B cell (primary cell): ENCODE measurements around the gene OR2T29. TPM values are rescaled to one million over a fixed set of nuclear protein-coding genes. Genes with fewer than 3 reads are reported as not detected.
A peak's percentile ranks its signal among the peaks of the same experiment; 100 is the strongest.
"Not testable (repeated sequence)": the region's sequence is repeated elsewhere in the genome, so short reads cannot be mapped to it uniquely, and the experiment has no call there.

ENCODE experiments used
- ATAC-seq: fragments of 200-7000 bp; cut with Tn5 transposase; one replicate; pipeline ENCODE4 v1.10.0; 2021; ENCODE audit warnings: low read depth, mild to moderate bottlenecking, moderate number of reproducible peaks, moderate library complexity
- CTCF ChIA-PET: fragments of 350-600 bp; sonication (Branson Sonifier 250); formaldehyde crosslinking; loops from one replicate; lab custom pipeline; 2021; ENCODE audit warnings: antibody characterized with exemption, inconsistent platforms; lab: Charles Lee
- POLR2A ChIA-PET: fragments of 350-600 bp; sonication (Branson Sonifier 250); formaldehyde crosslinking; loops from one replicate; lab custom pipeline; 2021; ENCODE audit warnings: antibody characterized with exemption; lab: Charles Lee
- DNase-seq: peaks from one replicate; pipeline ENCODE4 v3.0.0; 2013
- H2AFZ ChIP-seq: 2 replicates; pipeline ENCODE4 v1.6.1; 2012; ENCODE audit warnings: mild to moderate bottlenecking, low read depth, low read length; ENCODE audit not compliant: insufficient read depth, poor library complexity, severe bottlenecking
- H3K27ac ChIP-seq, 2 donors: 1 replicate in 1 of 2; 2 replicates in 1 of 2; pipeline ENCODE4 v1.5.1; 2012 to 2013; ENCODE audit warnings: low read length in 2 of 2, mild to moderate bottlenecking in 2 of 2, moderate library complexity in 1 of 2
- H3K27me3 ChIP-seq, 4 experiments: fragments of 200-600 bp in 1 of 4; sonication (generic) in 1 of 4; replicated peaks in 1 of 4; 1 replicate in 2 of 4; 2 replicates in 2 of 4; pipeline versions ENCODE4 v1.6.1 to v1.7.0; 2013 to 2016; ENCODE audit warnings: low read length in 3 of 4, mild to moderate bottlenecking in 2 of 4, mixed read lengths in 1 of 4, moderate library complexity in 1 of 4; ENCODE audit not compliant: insufficient read depth in 4 of 4, control insufficient read depth in 3 of 4; ENCODE audit errors: control extremely low read depth in 1 of 4
- H3K36me3 ChIP-seq, 2 experiments: replicated peaks in 1 of 2; 1 replicate in 1 of 2; 2 replicates in 1 of 2; pipeline versions ENCODE4 v1.6.1 to v1.7.1; 2013; ENCODE audit warnings: low read length in 1 of 2; ENCODE audit not compliant: insufficient read depth in 2 of 2, control insufficient read depth in 1 of 2; ENCODE audit errors: control extremely low read depth in 1 of 2, extremely low read depth in 1 of 2
- H3K4me1 ChIP-seq, 2 donors: fragments of 200-600 bp in 1 of 2; sonication (generic) in 1 of 2; 1 replicate in 1 of 2; 2 replicates in 1 of 2; pipeline versions ENCODE4 v1.5.1 to v1.6.1; 2013 to 2017; ENCODE audit warnings: low read length in 2 of 2; ENCODE audit not compliant: control insufficient read depth in 2 of 2, insufficient read depth in 2 of 2
- H3K4me2 ChIP-seq: replicated peaks from 2 replicates; pipeline ENCODE3; 2012; ENCODE audit warnings: mild to moderate bottlenecking, low read depth, low read length; ENCODE audit not compliant: poor library complexity, severe bottlenecking
- H3K4me3 ChIP-seq, 5 experiments: fragments of 200-600 bp in 1 of 5; sonication (generic) in 1 of 5; 1 replicate in 3 of 5; 2 replicates in 2 of 5; pipeline versions ENCODE4 v1.5.1 to v1.7.0; 2011 to 2016; ENCODE audit warnings: low read length in 4 of 5, mild to moderate bottlenecking in 4 of 5, low read depth in 2 of 5, control low read depth in 1 of 5, moderate library complexity in 1 of 5; ENCODE audit not compliant: insufficient read depth in 1 of 5; ENCODE audit errors: control extremely low read depth in 1 of 5, extremely low read depth in 1 of 5
- H3K79me2 ChIP-seq: fragments of 200-600 bp; sonication (generic); one replicate; pipeline ENCODE4 v1.6.0; 2016; ENCODE audit warnings: low read length; ENCODE audit not compliant: control insufficient read depth, insufficient read depth
- H3K9ac ChIP-seq: fragments of 200-600 bp; sonication (generic); 2 replicates; pipeline ENCODE4 v1.6.1; 2017; ENCODE audit warnings: mild to moderate bottlenecking, low read length, moderate library complexity
- H3K9me3 ChIP-seq, 3 donors: one replicate each; pipeline versions ENCODE4 v1.6.1 to v1.7.1; 2013; ENCODE audit warnings: low read length in 2 of 3; ENCODE audit not compliant: control insufficient read depth in 2 of 3, insufficient read depth in 1 of 3; ENCODE audit errors: control extremely low read depth in 1 of 3
- H4K20me1 ChIP-seq: 2 replicates; pipeline ENCODE4 v1.6.0; 2012; ENCODE audit warnings: mild to moderate bottlenecking, low read length; ENCODE audit not compliant: insufficient read depth, control insufficient read depth, poor library complexity, severe bottlenecking
- H3K27ac Mint-ChIP-seq: one replicate; pipeline ENCODE4 v1.8.0; 2021; ENCODE audit warnings: mixed read lengths
- H3K27me3 Mint-ChIP-seq: one replicate; pipeline ENCODE4 v1.8.0; 2021; ENCODE audit warnings: mixed read lengths
- H3K4me1 Mint-ChIP-seq: one replicate; pipeline ENCODE4 v1.8.0; 2021; ENCODE audit warnings: mixed read lengths
- H3K4me3 Mint-ChIP-seq: one replicate; pipeline ENCODE4 v1.8.0; 2021; ENCODE audit warnings: mixed read lengths
- H3K9me3 Mint-ChIP-seq: one replicate; pipeline ENCODE4 v1.8.0; 2022; ENCODE audit warnings: mixed read lengths; ENCODE audit not compliant: insufficient read depth
- WGBS: methylation state at CpG from one replicate; pipeline ENCODE4 v1.1.5; 2013; ENCODE audit warnings: missing lambda C conversion rate; ENCODE audit not compliant: insufficient coverage; 5-methylcytosine and 5-hydroxymethylcytosine counted together
- intact Hi-C: fragments of 100-400 bp; cut with micrococcal nuclease; formaldehyde crosslinking; loops from one replicate; pipeline ENCODE4 v1.10.0; 2022
- polyA plus RNA-seq: library from polyadenylated mRNA; depleted of rRNA; stranded (reverse); fragments of >200 nt; gene quantifications from 2 replicates; pipeline ENCODE4 v1.2.3, GENCODE V29; 2012
- total RNA-seq, 2 donors: library from RNA; stranded (reverse); fragments of 120-200 nt in 1 of 2; gene quantifications; 1 replicate in 1 of 2; 2 replicates in 1 of 2; pipeline versions ENCODE4 v1.2.3 to v1.2.4, GENCODE V29; 2013 to 2022

The OR2T29 gene
- total and polyA plus RNA-seq, 2 donors (not counting 1 experiment from before 2014, with no cell fraction given) = 0.40 to 1.9 TPM

- H3K9me3 Mint-ChIP-seq, H3K4me1 Mint-ChIP-seq, H3K27ac ChIP-seq, H3K9ac ChIP-seq, CTCF ChIA-PET, H3K36me3 ChIP-seq, H3K79me2 ChIP-seq, H3K27me3 ChIP-seq, H3K27ac Mint-ChIP-seq, intact Hi-C loops, POLR2A ChIA-PET, H3K4me1 ChIP-seq, H3K4me2 ChIP-seq, H3K9me3 ChIP-seq, H4K20me1 ChIP-seq, H3K27me3 Mint-ChIP-seq, ATAC-seq, DNase-seq: not testable (repeated sequence)
- Histone ChIP-seq H2AFZ (peak overlapping the region; percentile 49), H3K4me3 (peak overlapping the region in 1 of 5 experiments; percentile 21)
- H3K4me3 Mint-ChIP-seq = peak overlapping the region; percentile 54
- 13% methylated on average over 4 of the region's 11 CpGs for WGBS
Measured at GRCh38 chr1:248565530-248566373, 3.2 kb upstream of the OR2T29 start.

- H3K27ac ChIP-seq, H3K4me3 ChIP-seq, ATAC-seq, POLR2A ChIA-PET, H3K4me2 ChIP-seq, H3K27me3 Mint-ChIP-seq, H3K9me3 ChIP-seq, H3K27ac Mint-ChIP-seq, H3K36me3 ChIP-seq, H3K4me1 Mint-ChIP-seq, H3K9me3 Mint-ChIP-seq, H3K4me3 Mint-ChIP-seq, intact Hi-C loops, H3K79me2 ChIP-seq, H2AFZ ChIP-seq, DNase-seq, H3K4me1 ChIP-seq, H3K27me3 ChIP-seq, H3K9ac ChIP-seq, CTCF ChIA-PET, H4K20me1 ChIP-seq: not testable (repeated sequence)
- no CpG with 5 or more reads among the region's 6 CpGs for WGBS
Measured at GRCh38 chr1:248551027-248551426, 11.5 kb downstream of the OR2T29 start.

GRCh38 chr1:248547383-248547782, 15.2 kb downstream of the OR2T29 start:
- H3K4me1 ChIP-seq, H3K36me3 ChIP-seq, H3K4me3 Mint-ChIP-seq, DNase-seq, H3K4me1 Mint-ChIP-seq, ATAC-seq, intact Hi-C loops, H3K9me3 ChIP-seq, H3K9me3 Mint-ChIP-seq, POLR2A ChIA-PET, H3K9ac ChIP-seq, H3K27ac Mint-ChIP-seq, H2AFZ ChIP-seq, CTCF ChIA-PET, H4K20me1 ChIP-seq, H3K27me3 ChIP-seq, H3K79me2 ChIP-seq, H3K27me3 Mint-ChIP-seq, H3K4me2 ChIP-seq, H3K4me3 ChIP-seq, H3K27ac ChIP-seq: not testable (repeated sequence)
- WGBS = no CpG with 5 or more reads among the region's 2 CpGs

GRCh38 chr1:248537449-248537848, 25.1 kb downstream of the OR2T29 start:
- H3K9me3 ChIP-seq, H3K27me3 ChIP-seq, H3K27me3 Mint-ChIP-seq, H3K9me3 Mint-ChIP-seq, ATAC-seq, DNase-seq, H3K4me2 ChIP-seq, intact Hi-C loops, H3K9ac ChIP-seq, CTCF ChIA-PET, H3K4me1 ChIP-seq, H3K4me3 Mint-ChIP-seq, H3K4me1 Mint-ChIP-seq, H3K79me2 ChIP-seq, H2AFZ ChIP-seq, H3K27ac Mint-ChIP-seq, POLR2A ChIA-PET, H3K4me3 ChIP-seq, H3K36me3 ChIP-seq, H4K20me1 ChIP-seq, H3K27ac ChIP-seq: not testable (repeated sequence)
